ENCODE results near the gene SCRN3. TPM values are rescaled to one million over a fixed set of nuclear protein-coding genes. Genes with fewer than 3 reads are reported as not detected.

Gene SCRN3
- total RNA-seq, 1 donor from 2014 or later: 17.3 TPM

GRCh38 chr2:174430066-174430465 lies 34.5 kb downstream of the SCRN3 start:
- H3K4me3 Mint-ChIP-seq (ENCODE audit: low read depth): no peak overlapping the region
- no peaks in the 10 kb centered on the region for H3K27me3 Mint-ChIP-seq (ENCODE audit: low read depth)
- no peak overlapping the region for H3K27ac Mint-ChIP-seq
- no peak for DNase-seq (ENCODE audit: low spot score)
- H3K9me3 Mint-ChIP-seq: no peaks in the 10 kb centered on the region
- intact Hi-C loops (cut with micrococcal nuclease): no loop called here
- H3K4me1 Mint-ChIP-seq (ENCODE audit: low read depth): no peaks in the 10 kb centered on the region
- H3K36me3 Mint-ChIP-seq (ENCODE audit: low read depth): peaks cover 3% of the 10 kb centered on the region

DNA sequence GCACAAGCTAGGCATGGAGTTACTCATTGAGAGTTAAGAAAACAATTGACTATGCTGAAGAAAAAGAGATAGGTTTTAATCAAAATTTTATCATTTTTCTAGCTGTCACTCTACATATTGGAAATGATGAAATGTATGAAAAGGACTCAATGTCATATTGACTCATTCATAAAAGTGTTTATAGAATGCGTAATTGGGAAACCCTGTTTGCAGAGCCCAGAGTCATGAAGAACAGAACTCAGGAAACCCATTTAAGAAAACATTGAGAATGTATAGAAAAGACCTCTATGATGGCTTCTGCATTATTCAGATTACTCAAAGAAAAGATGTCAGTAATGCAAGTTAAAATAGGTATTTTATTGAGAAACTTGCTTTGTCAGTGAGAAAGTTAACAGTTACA lies 36.4 kb downstream of the SCRN3 start:
- Mint-ChIP-seq H3K36me3 (ENCODE audit: low read depth) (peaks cover 3% of the 10 kb centered on the region), H3K4me1 (ENCODE audit: low read depth) (no peaks in the 10 kb centered on the region), H3K9me3 (no peaks in the 10 kb centered on the region), H3K27ac (no peak overlapping the region), H3K4me3 (ENCODE audit: low read depth) (no peak overlapping the region), H3K27me3 (ENCODE audit: low read depth) (no peaks in the 10 kb centered on the region)
- no peak for DNase-seq (ENCODE audit: low spot score)
- intact Hi-C loops (cut with micrococcal nuclease): no loop called here

DNA sequence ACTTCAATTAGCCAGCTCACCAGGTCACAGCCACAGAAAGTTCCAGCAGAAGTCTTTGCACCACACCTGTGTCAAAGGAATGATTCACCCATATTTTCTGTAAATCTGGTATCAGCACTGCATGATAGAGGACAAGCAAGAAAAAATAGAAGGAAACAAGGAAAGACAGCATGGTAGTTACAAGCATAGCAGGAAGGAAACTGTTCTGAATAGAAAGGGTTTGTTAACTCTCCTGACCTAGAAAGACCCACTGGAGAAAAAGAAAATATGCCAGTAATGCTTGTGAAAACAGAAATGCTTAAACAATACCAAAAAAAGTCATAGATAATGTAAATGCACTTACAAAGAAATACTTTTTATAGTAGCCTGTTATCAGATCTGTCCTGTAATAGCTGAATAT lies 40.8 kb downstream of the SCRN3 start:
- Mint-ChIP-seq H3K36me3 (ENCODE audit: low read depth) (no peaks in the 10 kb centered on the region), H3K27me3 (ENCODE audit: low read depth) (no peaks in the 10 kb centered on the region), H3K9me3 (no peaks in the 10 kb centered on the region), H3K4me3 (ENCODE audit: low read depth) (no peak overlapping the region), H3K27ac (no peak overlapping the region), H3K4me1 (ENCODE audit: low read depth) (no peaks in the 10 kb centered on the region)
- no peak for DNase-seq (ENCODE audit: low spot score)
- intact Hi-C loops (cut with micrococcal nuclease): no loop called here

- Mint-ChIP-seq H3K9me3 (no peaks in the 10 kb centered on the region), H3K27ac (no peak overlapping the region), H3K4me3 (ENCODE audit: low read depth) (no peak overlapping the region), H3K36me3 (ENCODE audit: low read depth) (peaks cover 3% of the 10 kb centered on the region), H3K27me3 (ENCODE audit: low read depth) (no peaks in the 10 kb centered on the region), H3K4me1 (ENCODE audit: low read depth) (no peaks in the 10 kb centered on the region)
- intact Hi-C loops (cut with micrococcal nuclease): no loop called here
- no peak for DNase-seq (ENCODE audit: low spot score)
Measured at GRCh38 chr2:174438146-174438886, 42.8 kb downstream of the SCRN3 start.

DNA sequence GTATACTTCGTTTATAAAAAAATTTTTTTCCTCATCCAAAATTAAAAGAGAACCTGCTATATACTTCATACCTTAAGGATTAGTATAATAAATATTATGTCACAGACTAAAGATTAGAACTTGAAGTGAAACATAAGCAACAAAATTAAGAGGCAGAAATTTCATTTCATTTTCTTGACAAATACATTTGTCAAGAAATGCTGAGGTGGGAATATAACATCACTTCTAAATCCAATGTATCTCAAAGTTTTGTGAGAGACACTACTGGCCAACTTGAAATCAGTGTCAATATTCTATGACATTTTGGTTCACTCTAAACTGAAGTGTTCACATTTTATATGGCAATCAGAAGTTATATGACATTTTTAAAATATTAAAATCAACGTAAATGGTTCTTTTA lies 43.8 kb downstream of the SCRN3 start:
- intact Hi-C loops (cut with micrococcal nuclease): no loop called here
- DNase-seq (ENCODE audit: low spot score): no peak
- Mint-ChIP-seq H3K36me3 (ENCODE audit: low read depth) (peaks cover 3% of the 10 kb centered on the region), H3K4me1 (ENCODE audit: low read depth) (no peaks in the 10 kb centered on the region), H3K4me3 (ENCODE audit: low read depth) (no peak overlapping the region), H3K27me3 (ENCODE audit: low read depth) (no peaks in the 10 kb centered on the region), H3K9me3 (no peaks in the 10 kb centered on the region), H3K27ac (no peak overlapping the region)

GRCh38 chr2:174439950-174440349 lies 44.4 kb downstream of the SCRN3 start:
- no peak overlapping the region for H3K27ac Mint-ChIP-seq
- no peaks in the 10 kb centered on the region for H3K4me1 Mint-ChIP-seq (ENCODE audit: low read depth)
- intact Hi-C loops (cut with micrococcal nuclease): no loop called here
- no peaks in the 10 kb centered on the region for H3K9me3 Mint-ChIP-seq
- DNase-seq (ENCODE audit: low spot score): no peak
- no peaks in the 10 kb centered on the region for H3K27me3 Mint-ChIP-seq (ENCODE audit: low read depth)
- no peak overlapping the region for H3K4me3 Mint-ChIP-seq (ENCODE audit: low read depth)
- H3K36me3 Mint-ChIP-seq (ENCODE audit: low read depth): peaks cover 5% of the 10 kb centered on the region

DNA sequence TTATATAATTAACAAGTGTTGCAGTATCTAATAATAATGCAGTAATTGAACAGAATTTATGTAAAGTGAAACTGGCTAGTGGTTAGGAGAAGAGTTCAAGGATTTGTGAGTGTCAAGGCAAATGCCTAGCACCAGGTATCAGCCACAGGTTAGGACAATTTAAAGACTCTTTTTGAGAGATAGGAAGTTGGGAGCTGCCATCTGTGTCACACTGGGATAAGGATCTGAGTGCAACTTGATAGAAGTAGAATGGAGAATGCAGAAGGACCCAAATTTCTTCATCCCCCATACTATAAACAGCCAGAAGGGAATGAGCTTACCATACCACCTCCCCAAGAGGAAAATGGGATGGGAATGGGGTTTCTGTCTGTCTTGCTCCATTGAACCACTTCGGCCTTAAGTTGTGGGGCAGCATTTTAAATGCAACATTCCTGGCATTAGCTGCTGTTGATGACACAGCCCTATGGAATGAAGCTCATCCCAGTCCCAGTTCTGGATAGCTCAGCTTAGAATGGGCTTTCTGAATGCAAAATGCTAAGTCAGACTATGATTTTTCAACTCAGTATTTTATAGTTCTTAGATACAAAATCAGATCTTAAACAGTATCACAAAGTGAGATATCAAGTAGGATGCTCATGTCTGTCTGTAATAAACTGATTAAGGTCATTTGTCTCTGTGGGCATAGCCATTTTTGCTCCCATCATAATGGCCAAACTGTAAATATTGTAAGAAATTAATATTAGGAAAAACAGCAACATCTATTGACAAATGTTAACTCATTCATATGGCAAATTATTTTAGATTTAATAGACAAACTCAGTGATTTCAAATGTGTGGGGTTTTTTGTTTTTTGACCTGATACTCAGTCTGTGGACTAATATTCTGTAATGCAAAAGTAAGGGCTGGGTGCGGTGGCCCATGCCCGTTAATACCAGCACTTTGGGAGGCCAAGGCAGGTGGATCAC lies 47.3 kb downstream of the SCRN3 start:
- Mint-ChIP-seq H3K27me3 (ENCODE audit: low read depth) (no peaks in the 10 kb centered on the region), H3K27ac (no peak overlapping the region), H3K9me3 (no peaks in the 10 kb centered on the region), H3K4me3 (ENCODE audit: low read depth) (no peak overlapping the region), H3K36me3 (ENCODE audit: low read depth) (peaks cover 6% of the 10 kb centered on the region), H3K4me1 (ENCODE audit: low read depth) (no peaks in the 10 kb centered on the region)
- intact Hi-C loops (cut with micrococcal nuclease): no loop called here
- no peak for DNase-seq (ENCODE audit: low spot score)

- no peak overlapping the region for H3K27ac Mint-ChIP-seq
- peaks cover 10% of the 10 kb centered on the region for H3K36me3 Mint-ChIP-seq (ENCODE audit: low read depth)
- H3K9me3 Mint-ChIP-seq: no peaks in the 10 kb centered on the region
- no peaks in the 10 kb centered on the region for H3K4me1 Mint-ChIP-seq (ENCODE audit: low read depth)
- no peak overlapping the region for H3K4me3 Mint-ChIP-seq (ENCODE audit: low read depth)
- H3K27me3 Mint-ChIP-seq (ENCODE audit: low read depth): no peaks in the 10 kb centered on the region
- intact Hi-C loops (cut with micrococcal nuclease): no loop called here
- DNase-seq (ENCODE audit: low spot score): no peak
Measured at GRCh38 chr2:174444761-174445160, 49.2 kb downstream of the SCRN3 start.

GRCh38 chr2:174445248-174445647 lies 49.7 kb downstream of the SCRN3 start:
- no peaks in the 10 kb centered on the region for H3K9me3 Mint-ChIP-seq
- no peaks in the 10 kb centered on the region for H3K4me1 Mint-ChIP-seq (ENCODE audit: low read depth)
- H3K27ac Mint-ChIP-seq: no peak overlapping the region
- no peaks in the 10 kb centered on the region for H3K27me3 Mint-ChIP-seq (ENCODE audit: low read depth)
- intact Hi-C loops (cut with micrococcal nuclease): no loop called here
- peaks cover 10% of the 10 kb centered on the region for H3K36me3 Mint-ChIP-seq (ENCODE audit: low read depth)
- no peak overlapping the region for H3K4me3 Mint-ChIP-seq (ENCODE audit: low read depth)
- no peak for DNase-seq (ENCODE audit: low spot score)

DNA sequence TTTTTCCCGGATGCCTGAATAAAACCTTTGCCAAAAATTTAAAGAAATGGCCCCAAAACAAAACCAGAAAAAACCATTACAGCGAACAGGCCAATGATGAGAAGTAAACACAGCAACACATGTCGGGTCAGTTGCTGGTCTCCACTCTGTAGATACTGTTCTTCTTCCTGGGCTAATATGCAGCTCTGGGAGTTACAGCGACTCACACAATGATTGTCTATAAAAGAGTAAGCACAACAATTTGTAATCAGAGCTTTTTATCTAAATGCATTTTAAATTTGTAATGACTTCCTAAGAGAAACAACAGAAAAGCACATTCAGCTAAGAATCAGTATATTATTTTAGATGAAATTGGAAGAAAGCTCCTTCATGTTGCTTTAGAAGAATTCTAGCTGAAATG lies 51.0 kb downstream of the SCRN3 start:
- H3K4me3 Mint-ChIP-seq (ENCODE audit: low read depth): no peak overlapping the region
- intact Hi-C loops (cut with micrococcal nuclease): no loop called here
- peaks cover 10% of the 10 kb centered on the region for H3K36me3 Mint-ChIP-seq (ENCODE audit: low read depth)
- H3K9me3 Mint-ChIP-seq: no peaks in the 10 kb centered on the region
- DNase-seq (ENCODE audit: low spot score): no peak
- H3K27me3 Mint-ChIP-seq (ENCODE audit: low read depth): no peaks in the 10 kb centered on the region
- peaks cover 2% of the 10 kb centered on the region for H3K4me1 Mint-ChIP-seq (ENCODE audit: low read depth)
- no peak overlapping the region for H3K27ac Mint-ChIP-seq

DNA sequence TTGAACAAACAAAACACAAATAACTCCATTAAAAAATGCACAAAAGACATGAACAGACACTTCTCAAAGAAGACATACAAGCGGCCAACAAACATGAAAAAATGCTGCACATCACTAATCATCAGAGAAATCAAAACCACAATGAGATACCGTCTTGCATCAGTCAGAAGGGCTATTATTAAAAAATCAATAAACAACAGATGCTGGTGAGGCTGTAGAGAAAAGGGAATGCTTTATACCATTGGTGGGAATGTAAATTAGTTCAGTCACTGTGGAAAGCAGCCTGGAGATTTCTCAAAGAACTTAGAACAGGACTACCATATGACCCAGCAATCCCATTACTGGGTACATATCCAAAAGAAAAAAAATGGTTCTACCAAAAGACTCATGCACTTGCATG lies 53.5 kb downstream of the SCRN3 start:
- H3K9me3 Mint-ChIP-seq: no peaks in the 10 kb centered on the region
- no peaks in the 10 kb centered on the region for H3K27me3 Mint-ChIP-seq (ENCODE audit: low read depth)
- DNase-seq (ENCODE audit: low spot score): no peak
- no peak overlapping the region for H3K27ac Mint-ChIP-seq
- H3K36me3 Mint-ChIP-seq (ENCODE audit: low read depth): peaks cover 8% of the 10 kb centered on the region
- peaks cover 2% of the 10 kb centered on the region for H3K4me1 Mint-ChIP-seq (ENCODE audit: low read depth)
- intact Hi-C loops (cut with micrococcal nuclease): no loop called here
- no peak overlapping the region for H3K4me3 Mint-ChIP-seq (ENCODE audit: low read depth)

DNA sequence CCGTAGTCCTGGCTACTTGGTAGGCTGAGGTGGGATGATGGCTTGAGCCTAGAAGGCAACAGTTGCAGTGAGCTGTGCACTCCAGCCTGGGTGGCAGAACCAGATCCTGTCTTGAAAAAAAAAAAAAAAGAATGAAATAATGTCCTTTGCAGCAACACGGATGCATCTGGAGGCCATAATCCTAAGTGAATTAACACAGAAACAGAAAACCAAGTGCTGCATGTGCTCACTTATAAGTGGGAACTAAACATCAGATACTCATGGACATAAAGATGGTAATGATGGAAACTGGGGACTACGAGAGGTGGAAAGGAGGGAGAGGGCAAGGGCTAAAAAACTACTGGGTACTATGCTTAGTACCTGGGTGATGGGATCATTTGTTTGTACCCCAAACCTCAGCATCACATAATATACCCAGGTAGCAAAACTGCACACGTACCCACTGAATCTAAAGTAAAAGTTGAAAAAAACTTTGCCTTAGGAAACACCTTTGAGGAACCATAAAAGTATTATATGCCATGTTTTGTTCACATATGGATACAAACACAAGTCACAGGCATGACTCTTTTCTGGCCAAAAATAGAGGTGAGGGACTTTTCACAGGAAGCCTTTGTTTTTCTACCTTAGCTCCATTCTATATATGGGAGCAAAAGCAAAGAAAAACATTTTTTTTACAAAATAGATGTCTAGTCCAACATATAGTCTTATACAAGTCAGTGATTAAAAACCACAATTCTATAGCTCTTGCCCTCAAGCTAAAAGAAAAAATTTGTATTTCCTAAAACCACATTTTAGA lies 54.7 kb downstream of the SCRN3 start:
- H3K36me3 Mint-ChIP-seq (ENCODE audit: low read depth): peaks cover 4% of the 10 kb centered on the region
- DNase-seq (ENCODE audit: low spot score): no peak
- H3K4me1 Mint-ChIP-seq (ENCODE audit: low read depth): peaks cover 2% of the 10 kb centered on the region
- intact Hi-C loops (cut with micrococcal nuclease): no loop called here
- H3K9me3 Mint-ChIP-seq: no peaks in the 10 kb centered on the region
- H3K27me3 Mint-ChIP-seq (ENCODE audit: low read depth): no peaks in the 10 kb centered on the region
- H3K4me3 Mint-ChIP-seq (ENCODE audit: low read depth): no peak overlapping the region
- no peak overlapping the region for H3K27ac Mint-ChIP-seq

Data from activated T-helper 2 cell treated with anti-CD3 and anti-CD28 coated beads, Interferon-gamma antibody, Interleukin-2, Interleukin-4, amounts not matched to agents 10 μg/mL and 5 μg/mL and 100 μg/mL, durations not matched to agents 14 hours and 24 hours and 36 hours (primary cell).